GM23338 (cell line): ENCODE results near the gene ZBED3. TPM values are rescaled to one million over a fixed set of nuclear protein-coding genes. Genes with fewer than 3 reads are reported as not detected.

ENCODE experiments used
- ATAC-seq: fragments of 200-7000 bp; cut with Tn5 transposase; 3 replicates; pipeline ENCODE4 v1.9.1; 2020
- DNase-seq: peaks from one replicate; pipeline ENCODE4 v3.0.0-alpha.2; 2015; ENCODE audit warnings: low spot score
- H2AFZ ChIP-seq: fragments of 200-600 bp; sonication (generic); 2 replicates; pipeline ENCODE4 v1.8.0; 2016; ENCODE audit warnings: antibody characterized with exemption, mild to moderate bottlenecking, moderate library complexity
- H3F3A ChIP-seq: fragments of 200-600 bp; sonication (generic); replicated peaks from 2 replicates; pipeline ENCODE4 v1.8.0; 2017; ENCODE audit warnings: antibody characterized with exemption, mixed run types, low read depth
- H3K27ac ChIP-seq: fragments of 200-600 bp; sonication (generic); 2 replicates; pipeline ENCODE4 v1.6.1; 2016; ENCODE audit warnings: low read depth
- H3K27me3 ChIP-seq: fragments of 200-600 bp; sonication (generic); 2 replicates; pipeline ENCODE4 v1.8.0; 2016; ENCODE audit warnings: mild to moderate bottlenecking, mixed run types, moderate library complexity; ENCODE audit not compliant: insufficient read depth
- H3K36me3 ChIP-seq: fragments of 200-600 bp; sonication (generic); 2 replicates; pipeline ENCODE4 v1.8.0; 2016; ENCODE audit warnings: mild to moderate bottlenecking; ENCODE audit not compliant: insufficient read depth
- H3K4me1 ChIP-seq: fragments of 200-600 bp; sonication (generic); 2 replicates; pipeline ENCODE4 v1.8.0; 2016; ENCODE audit warnings: mild to moderate bottlenecking, moderate library complexity; ENCODE audit not compliant: insufficient read depth
- H3K4me2 ChIP-seq: fragments of 200-600 bp; sonication (generic); 2 replicates; pipeline ENCODE4 v1.7.1; 2017; ENCODE audit warnings: mixed run types
- H3K4me3 ChIP-seq: fragments of 200-600 bp; sonication (generic); 2 replicates; pipeline ENCODE4 v1.6.1; 2016; ENCODE audit warnings: mixed run types
- H3K79me2 ChIP-seq: fragments of 200-600 bp; sonication (generic); replicated peaks from 2 replicates; pipeline ENCODE4 v1.8.0; 2017; ENCODE audit warnings: mild to moderate bottlenecking; ENCODE audit not compliant: insufficient read depth
- H3K9me2 ChIP-seq: fragments of 200-600 bp; sonication (generic); 2 replicates; pipeline ENCODE4 v1.8.0; 2017; ENCODE audit not compliant: insufficient read depth
- H4K20me1 ChIP-seq: fragments of 200-600 bp; sonication (generic); replicated peaks from 2 replicates; pipeline ENCODE4 v1.8.0; 2017; ENCODE audit warnings: mild to moderate bottlenecking; ENCODE audit not compliant: insufficient read depth
- H3K27ac Mint-ChIP-seq: 2 replicates; pipeline ENCODE4 v1.8.0; 2020; ENCODE audit warnings: inconsistent platforms, mild to moderate bottlenecking, moderate library complexity, mixed read lengths
- H3K27me3 Mint-ChIP-seq: 3 replicates; pipeline ENCODE4 v1.8.0; 2022; ENCODE audit warnings: low read depth, mild to moderate bottlenecking, moderate library complexity, mixed read lengths, inconsistent platforms; ENCODE audit not compliant: insufficient read depth, poor library complexity
- H3K36me3 Mint-ChIP-seq: 3 replicates; pipeline ENCODE4 v1.8.0; 2021; ENCODE audit warnings: low read depth, mild to moderate bottlenecking, inconsistent platforms, moderate library complexity, mixed read lengths
- H3K4me1 Mint-ChIP-seq: 3 replicates; pipeline ENCODE4 v1.8.0; 2020; ENCODE audit warnings: mild to moderate bottlenecking, inconsistent platforms, mixed read lengths
- H3K4me3 Mint-ChIP-seq: 3 replicates; pipeline ENCODE4 v1.8.0; 2021; ENCODE audit warnings: moderate library complexity, mild to moderate bottlenecking, inconsistent platforms, mixed read lengths
- H3K9me3 Mint-ChIP-seq: 3 replicates; pipeline ENCODE4 v1.8.0; 2020; ENCODE audit warnings: moderate library complexity, mild to moderate bottlenecking, inconsistent platforms, mixed read lengths
- CREB1 ChIP-seq: fragments of 250-450 bp; sonication (Bioruptor Pico); IDR thresholded peaks from 2 replicates; pipeline ENCODE4 v1.5.0; 2020; ENCODE audit warnings: low read depth, mild to moderate bottlenecking, moderate library complexity
- CTCF ChIP-seq, 2 experiments: fragments of 200-600 bp in 1 of 2; sonication (generic) in 1 of 2; conservative IDR thresholded peaks; 2 replicates each; pipeline versions ENCODE4 v1.5.1 to v1.6.1; 2016 to 2017; ENCODE audit warnings: antibody characterized with exemption in 2 of 2, low read depth in 2 of 2, mild to moderate bottlenecking in 2 of 2, moderate library complexity in 1 of 2
- ETS1 ChIP-seq: IDR thresholded peaks from 2 replicates; pipeline ENCODE4 v1.6.1; 2016; ENCODE audit warnings: antibody characterized with exemption
- EZH2 ChIP-seq: fragments of 200-600 bp; sonication (generic); IDR thresholded peaks from one replicate; pipeline ENCODE4 v1.8.0; 2017; ENCODE audit warnings: antibody characterized with exemption, mild to moderate bottlenecking, low read depth; ENCODE audit not compliant: unreplicated experiment
- EZH2phosphoT487 ChIP-seq: fragments of 200-600 bp; sonication (generic); IDR thresholded peaks from one replicate; pipeline ENCODE4 v1.8.1; 2018; ENCODE audit warnings: antibody characterized with exemption; ENCODE audit not compliant: unreplicated experiment
- JUNB ChIP-seq: IDR thresholded peaks from one replicate; pipeline ENCODE4 v1.6.1; 2016; ENCODE audit warnings: antibody characterized with exemption; ENCODE audit not compliant: unreplicated experiment
- NANOG ChIP-seq: IDR thresholded peaks from 2 replicates; pipeline ENCODE4 v1.6.1; 2016; ENCODE audit warnings: antibody characterized with exemption, borderline replicate concordance
- POLR2AphosphoS5 ChIP-seq: IDR thresholded peaks from 2 replicates; pipeline ENCODE4 v1.6.1; 2016; ENCODE audit warnings: antibody characterized with exemption, low read depth
- REST ChIP-seq: IDR thresholded peaks from one replicate; pipeline ENCODE4 v1.6.1; 2018; ENCODE audit warnings: antibody characterized with exemption; ENCODE audit not compliant: unreplicated experiment
- STAT1 ChIP-seq: IDR thresholded peaks from one replicate; pipeline ENCODE4 v1.6.1; 2016; ENCODE audit warnings: antibody characterized with exemption; ENCODE audit not compliant: unreplicated experiment
- ZNF114 ChIP-seq: fragments of 250-450 bp; sonication (Bioruptor Pico); IDR thresholded peaks from 2 replicates; pipeline ENCODE4 v1.5.0; 2020; ENCODE audit warnings: mild to moderate bottlenecking, moderate library complexity
- ZNF331 ChIP-seq: fragments of 250-450 bp; sonication (Bioruptor Pico); IDR thresholded peaks from 2 replicates; pipeline ENCODE4 v1.5.0; 2020; ENCODE audit warnings: low read depth, mild to moderate bottlenecking, moderate library complexity
- polyA plus RNA-seq: library from polyadenylated mRNA; unstranded; fragments of >200 nt; fragmentation: Nextera tagmentation; extraction: Ambion mirVana; gene quantifications from 2 replicates; pipeline ENCODE4 v1.2.1, GENCODE V29; 2016
- total RNA-seq: library from RNA; depleted of rRNA; stranded (reverse); fragments of >200 nt; shearing (Covaris generic); gene quantifications from 2 replicates; pipeline ENCODE4 v1.2.3, GENCODE V29; 2014
- TF ChIP-seq, protein P1 (sequence below): fragments of 250-450 bp; sonication (Bioruptor Pico); IDR thresholded peaks from 2 replicates; pipeline ENCODE4 v1.5.0; 2020; ENCODE audit warnings: mild to moderate bottlenecking, moderate library complexity

The ZBED3 gene
- total and polyA plus RNA-seq, 2 experiments from 2014 or later = 4.2 to 9.3 TPM

- peaks cover 27% of the 10 kb centered on the region for H3K9me3 Mint-ChIP-seq
- no peak for TF ChIP-seq ZNF114 (CRISPR knock-in tag)
- no peak for TF ChIP-seq CREB1
- TF ChIP-seq STAT1 = no peak
- TF ChIP-seq NANOG = no peak
- TF ChIP-seq EZH2phosphoT487 = no peak
- TF ChIP-seq REST = no peak
- no peak for TF ChIP-seq EZH2
- TF ChIP-seq ETS1 = no peak
- TF ChIP-seq POLR2AphosphoS5 = no peak
- no peak for TF ChIP-seq CTCF (conservative IDR thresholded peaks at IDR 0.05; ENCODE audit: low read depth in 2 of 2)
- TF ChIP-seq JUNB = no peak
- TF ChIP-seq, protein P1, sequence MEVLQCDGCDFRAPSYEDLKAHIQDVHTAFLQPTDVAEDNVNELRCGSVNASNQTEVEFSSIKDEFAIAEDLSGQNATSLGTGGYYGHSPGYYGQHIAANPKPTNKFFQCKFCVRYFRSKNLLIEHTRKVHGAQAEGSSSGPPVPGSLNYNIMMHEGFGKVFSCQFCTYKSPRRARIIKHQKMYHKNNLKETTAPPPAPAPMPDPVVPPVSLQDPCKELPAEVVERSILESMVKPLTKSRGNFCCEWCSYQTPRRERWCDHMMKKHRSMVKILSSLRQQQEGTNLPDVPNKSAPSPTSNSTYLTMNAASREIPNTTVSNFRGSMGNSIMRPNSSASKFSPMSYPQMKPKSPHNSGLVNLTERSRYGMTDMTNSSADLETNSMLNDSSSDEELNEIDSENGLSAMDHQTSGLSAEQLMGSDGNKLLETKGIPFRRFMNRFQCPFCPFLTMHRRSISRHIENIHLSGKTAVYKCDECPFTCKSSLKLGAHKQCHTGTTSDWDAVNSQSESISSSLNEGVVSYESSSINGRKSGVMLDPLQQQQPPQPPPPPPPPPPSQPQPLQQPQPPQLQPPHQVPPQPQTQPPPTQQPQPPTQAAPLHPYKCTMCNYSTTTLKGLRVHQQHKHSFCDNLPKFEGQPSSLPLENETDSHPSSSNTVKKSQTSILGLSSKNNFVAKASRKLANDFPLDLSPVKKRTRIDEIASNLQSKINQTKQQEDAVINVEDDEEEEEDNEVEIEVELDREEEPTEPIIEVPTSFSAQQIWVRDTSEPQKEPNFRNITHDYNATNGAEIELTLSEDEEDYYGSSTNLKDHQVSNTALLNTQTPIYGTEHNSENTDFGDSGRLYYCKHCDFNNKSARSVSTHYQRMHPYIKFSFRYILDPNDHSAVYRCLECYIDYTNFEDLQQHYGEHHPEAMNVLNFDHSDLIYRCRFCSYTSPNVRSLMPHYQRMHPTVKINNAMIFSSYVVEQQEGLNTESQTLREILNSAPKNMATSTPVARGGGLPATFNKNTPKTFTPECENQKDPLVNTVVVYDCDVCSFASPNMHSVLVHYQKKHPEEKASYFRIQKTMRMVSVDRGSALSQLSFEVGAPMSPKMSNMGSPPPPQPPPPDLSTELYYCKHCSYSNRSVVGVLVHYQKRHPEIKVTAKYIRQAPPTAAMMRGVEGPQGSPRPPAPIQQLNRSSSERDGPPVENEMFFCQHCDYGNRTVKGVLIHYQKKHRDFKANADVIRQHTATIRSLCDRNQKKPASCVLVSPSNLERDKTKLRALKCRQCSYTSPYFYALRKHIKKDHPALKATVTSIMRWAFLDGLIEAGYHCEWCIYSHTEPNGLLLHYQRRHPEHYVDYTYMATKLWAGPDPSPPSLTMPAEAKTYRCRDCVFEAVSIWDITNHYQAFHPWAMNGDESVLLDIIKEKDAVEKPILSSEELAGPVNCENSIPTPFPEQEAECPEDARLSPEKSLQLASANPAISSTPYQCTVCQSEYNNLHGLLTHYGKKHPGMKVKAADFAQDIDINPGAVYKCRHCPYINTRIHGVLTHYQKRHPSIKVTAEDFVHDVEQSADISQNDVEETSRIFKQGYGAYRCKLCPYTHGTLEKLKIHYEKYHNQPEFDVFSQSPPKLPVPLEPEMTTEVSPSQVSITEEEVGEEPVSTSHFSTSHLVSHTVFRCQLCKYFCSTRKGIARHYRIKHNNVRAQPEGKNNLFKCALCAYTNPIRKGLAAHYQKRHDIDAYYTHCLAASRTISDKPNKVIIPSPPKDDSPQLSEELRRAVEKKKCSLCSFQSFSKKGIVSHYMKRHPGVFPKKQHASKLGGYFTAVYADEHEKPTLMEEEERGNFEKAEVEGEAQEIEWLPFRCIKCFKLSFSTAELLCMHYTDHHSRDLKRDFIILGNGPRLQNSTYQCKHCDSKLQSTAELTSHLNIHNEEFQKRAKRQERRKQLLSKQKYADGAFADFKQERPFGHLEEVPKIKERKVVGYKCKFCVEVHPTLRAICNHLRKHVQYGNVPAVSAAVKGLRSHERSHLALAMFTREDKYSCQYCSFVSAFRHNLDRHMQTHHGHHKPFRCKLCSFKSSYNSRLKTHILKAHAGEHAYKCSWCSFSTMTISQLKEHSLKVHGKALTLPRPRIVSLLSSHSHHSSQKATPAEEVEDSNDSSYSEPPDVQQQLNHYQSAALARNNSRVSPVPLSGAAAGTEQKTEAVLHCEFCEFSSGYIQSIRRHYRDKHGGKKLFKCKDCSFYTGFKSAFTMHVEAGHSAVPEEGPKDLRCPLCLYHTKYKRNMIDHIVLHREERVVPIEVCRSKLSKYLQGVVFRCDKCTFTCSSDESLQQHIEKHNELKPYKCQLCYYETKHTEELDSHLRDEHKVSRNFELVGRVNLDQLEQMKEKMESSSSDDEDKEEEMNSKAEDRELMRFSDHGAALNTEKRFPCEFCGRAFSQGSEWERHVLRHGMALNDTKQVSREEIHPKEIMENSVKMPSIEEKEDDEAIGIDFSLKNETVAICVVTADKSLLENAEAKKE (CRISPR knock-in tag) = no peak
- TF ChIP-seq ZNF331 = no peak
- no peak overlapping the region for H2AFZ ChIP-seq
Measured at GRCh38 chr5:77032635-77033034, 54.5 kb downstream of the ZBED3 start.

More at GRCh38 chr5:77032635-77033034, 54.5 kb downstream of the ZBED3 start:
- Histone ChIP-seq H3K9me2 (no peaks in the 10 kb centered on the region), H4K20me1 (no peaks in the 10 kb centered on the region), H3K4me2 (no peak overlapping the region), H3K27me3 (peaks cover 8% of the 10 kb centered on the region; the same call in 1 of the 2 replicates), H3K36me3 (peaks cover 11% of the 10 kb centered on the region; the same call in 1 of the 2 replicates), H3K4me1 (no peaks in the 10 kb centered on the region), H3K79me2 (0 out of 2 replicates have a peak, but pooled peaks cover 5% of the 10 kb centered on the region), H3F3A (peaks cover 3% of the 10 kb centered on the region; the same call in 1 of the 2 replicates), H3K4me3 (no peak overlapping the region), H3K27ac (no peak overlapping the region)
- Mint-ChIP-seq H3K36me3 (peaks cover 44% of the 10 kb centered on the region), H3K27ac (no peak overlapping the region), H3K4me1 (peaks cover 6% of the 10 kb centered on the region), H3K27me3 (peaks cover 10% of the 10 kb centered on the region), H3K4me3 (no peak overlapping the region)
- DNase-seq (no peak), ATAC-seq (no peak)
